Suprapubic skin (tissue), 3 donors: Measurements from ENCODE around the gene GPR161.

ENCODE experiments used
- POLR2A ChIP-seq, 2 donors: fragments of 450-650 bp; IDR thresholded peaks; one replicate each; pipeline ENCODE4 v1.6.1; 2017; ENCODE audit warnings: antibody characterized with exemption in 2 of 2, mild to moderate bottlenecking in 2 of 2, moderate library complexity in 2 of 2
- TF ChIP-seq, protein P1 (sequence below), 2 donors: fragments of 200-600 bp in 1 of 2; fragments of 450-650 bp in 1 of 2; sonication (generic) in 1 of 2; IDR thresholded peaks; one replicate each; pipeline ENCODE4 v1.5.1; 2016 to 2019; ENCODE audit warnings: antibody characterized with exemption in 2 of 2, mild to moderate bottlenecking in 1 of 2, moderate library complexity in 1 of 2

DNA sequence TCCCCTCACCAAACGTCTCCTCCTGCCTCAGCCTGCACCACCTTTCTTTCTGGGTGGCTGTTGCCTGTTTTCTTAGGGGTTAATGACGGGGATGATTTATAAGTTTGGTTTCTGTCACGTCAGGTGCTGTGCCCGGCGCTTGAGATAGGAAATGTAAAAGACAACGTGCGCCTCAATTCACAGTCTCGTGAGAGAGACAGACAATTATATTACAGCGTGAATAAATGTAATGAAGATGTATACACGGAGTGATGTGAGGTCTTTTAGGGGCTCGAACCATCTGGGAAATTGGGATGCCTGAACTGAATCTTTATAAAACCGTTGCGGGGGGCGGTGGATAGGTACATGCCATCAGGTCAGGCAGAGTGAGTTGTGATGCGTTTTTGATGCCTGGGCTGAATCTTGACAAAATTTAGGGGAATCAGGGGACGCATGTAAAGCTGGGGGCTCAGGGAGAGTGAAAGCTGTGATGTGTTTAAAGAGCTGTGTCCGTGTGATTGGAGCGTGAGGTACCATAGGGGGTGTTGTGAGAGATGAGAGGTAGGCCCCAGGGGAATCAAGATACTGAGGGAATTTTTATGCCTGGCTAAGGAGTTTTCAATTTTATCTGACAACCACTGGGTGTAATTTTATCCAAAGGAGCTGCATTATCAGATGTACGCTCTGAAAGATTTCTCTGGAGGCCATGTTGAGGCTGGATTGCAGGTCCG lies 42.9 kb upstream of the GPR161 start:
- TF ChIP-seq, protein P1, sequence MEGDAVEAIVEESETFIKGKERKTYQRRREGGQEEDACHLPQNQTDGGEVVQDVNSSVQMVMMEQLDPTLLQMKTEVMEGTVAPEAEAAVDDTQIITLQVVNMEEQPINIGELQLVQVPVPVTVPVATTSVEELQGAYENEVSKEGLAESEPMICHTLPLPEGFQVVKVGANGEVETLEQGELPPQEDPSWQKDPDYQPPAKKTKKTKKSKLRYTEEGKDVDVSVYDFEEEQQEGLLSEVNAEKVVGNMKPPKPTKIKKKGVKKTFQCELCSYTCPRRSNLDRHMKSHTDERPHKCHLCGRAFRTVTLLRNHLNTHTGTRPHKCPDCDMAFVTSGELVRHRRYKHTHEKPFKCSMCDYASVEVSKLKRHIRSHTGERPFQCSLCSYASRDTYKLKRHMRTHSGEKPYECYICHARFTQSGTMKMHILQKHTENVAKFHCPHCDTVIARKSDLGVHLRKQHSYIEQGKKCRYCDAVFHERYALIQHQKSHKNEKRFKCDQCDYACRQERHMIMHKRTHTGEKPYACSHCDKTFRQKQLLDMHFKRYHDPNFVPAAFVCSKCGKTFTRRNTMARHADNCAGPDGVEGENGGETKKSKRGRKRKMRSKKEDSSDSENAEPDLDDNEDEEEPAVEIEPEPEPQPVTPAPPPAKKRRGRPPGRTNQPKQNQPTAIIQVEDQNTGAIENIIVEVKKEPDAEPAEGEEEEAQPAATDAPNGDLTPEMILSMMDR (IDR thresholded peaks at IDR 0.05), result no peak
- TF ChIP-seq POLR2A (IDR thresholded peaks at IDR 0.05), result no peak
